K562 (cell line): ENCODE data around the gene MED16. TPM values are rescaled to one million over a fixed set of nuclear protein-coding genes. Genes with fewer than 3 reads are reported as not detected.

Source experiments
- ATAC-seq: fragments of 200-7000 bp; cut with Tn5 transposase; 3 replicates; pipeline ENCODE4 v1.9.1; 2020; ENCODE audit warnings: moderate library complexity
- BruUV-seq: library from RNA; stranded (reverse); fragments of 400-500 nt; replicated peaks from 2 replicates; lab custom pipeline; 2021; lab: Mats Ljungman, UMichigan
- CTCF ChIA-PET: fragments of 300-600 bp; formaldehyde crosslinking; extraction: SDS; loops from one replicate; lab custom pipeline; 2021; ENCODE audit warnings: low intra/inter-chr PET ratio; lab: Yijun Ruan, JAX
- POLR2A ChIA-PET: fragments of 300-600, 350-650 bp; sonication (Branson Sonifier 250); formaldehyde crosslinking; extraction: SDS; loops from one replicate; lab custom pipeline; 2021; ENCODE audit warnings: antibody characterized with exemption, inconsistent platforms; lab: Yijun Ruan, JAX
- DNase-seq, 4 experiments: peaks; one replicate each; pipeline versions ENCODE4 v3.0.0 to v3.0.0-alpha.2; 2011 to 2018; ENCODE audit warnings: low spot score in 3 of 4, mixed read lengths in 3 of 4; ENCODE audit errors: extremely low read depth in 1 of 4
- FAIRE-seq: peaks from 2 replicates; lab custom pipeline; 2011; peaks lifted over from hg19 to GRCh38; lab: Jason Lieb, UNC
- H2AFZ ChIP-seq: 2 replicates; pipeline ENCODE4 v1.6.0; 2011; ENCODE audit warnings: low read depth, low read length, control low read depth, inconsistent platforms
- H3K27ac ChIP-seq: fragments of 200-600 bp; 3 replicates; pipeline ENCODE4 v1.8.0; 2011; ENCODE audit warnings: low read depth, mild to moderate bottlenecking, control low read depth, inconsistent platforms, low read length, moderate library complexity, mixed read lengths; ENCODE audit errors: extremely low read depth
- H3K27me3 ChIP-seq, 2 experiments: fragments of 300-600 bp in 1 of 2; 2 replicates in 1 of 2; 3 replicates in 1 of 2; pipeline versions ENCODE4 v1.6.0 to v1.8.0; 2011; ENCODE audit warnings: inconsistent platforms in 2 of 2, low read length in 2 of 2, mild to moderate bottlenecking in 1 of 2, mixed read lengths in 1 of 2, moderate library complexity in 1 of 2; ENCODE audit not compliant: control insufficient read depth in 2 of 2, insufficient read depth in 2 of 2
- H3K36me3 ChIP-seq: fragments of 300-600 bp; 3 replicates; pipeline ENCODE4 v1.8.0; 2011; ENCODE audit warnings: mild to moderate bottlenecking, low read length, inconsistent platforms; ENCODE audit not compliant: control insufficient read depth, insufficient read depth
- H3K4me1 ChIP-seq, 2 experiments: fragments of 200-600 bp in 1 of 2; replicated peaks in 1 of 2; 2 replicates in 1 of 2; 3 replicates in 1 of 2; pipeline versions ENCODE4 v1.5.1 to v1.8.0; 2011; ENCODE audit warnings: inconsistent platforms in 2 of 2, low read length in 2 of 2, mild to moderate bottlenecking in 1 of 2, mixed read lengths in 1 of 2, moderate library complexity in 1 of 2; ENCODE audit not compliant: control insufficient read depth in 2 of 2, insufficient read depth in 2 of 2
- H3K4me2 ChIP-seq: 2 replicates; pipeline ENCODE4 v1.6.1; 2011; ENCODE audit warnings: low read length, control low read depth, inconsistent platforms, mixed read lengths; ENCODE audit not compliant: insufficient read depth
- H3K4me3 ChIP-seq: fragments of 200-600 bp; sonication (generic), shearing (Covaris generic); 2 replicates; pipeline ENCODE4 v1.5.1; 2016; ENCODE audit warnings: control low read depth, inconsistent platforms
- H3K79me2 ChIP-seq: fragments of 200-600 bp; 3 replicates; pipeline ENCODE4 v1.8.0; 2011; ENCODE audit warnings: low read length, inconsistent platforms; ENCODE audit not compliant: control insufficient read depth, insufficient read depth
- H3K9ac ChIP-seq, 2 experiments: 2 replicates each; pipeline versions ENCODE4 v1.6.0 to v1.6.1; 2011; ENCODE audit warnings: low read depth in 2 of 2, low read length in 2 of 2, control low read depth in 1 of 2, inconsistent platforms in 1 of 2, mild to moderate bottlenecking in 1 of 2, mixed read lengths in 1 of 2; ENCODE audit not compliant: insufficient read depth in 1 of 2
- H3K9me1 ChIP-seq: one replicate; pipeline ENCODE4 v1.6.0; 2011; ENCODE audit warnings: inconsistent platforms, mild to moderate bottlenecking, low read length, moderate library complexity; ENCODE audit not compliant: control insufficient read depth, insufficient read depth
- H3K9me3 ChIP-seq: replicated peaks from 2 replicates; pipeline ENCODE4 v1.5.1; 2011; ENCODE audit warnings: low read depth, low read length, inconsistent platforms; ENCODE audit not compliant: control insufficient read depth, insufficient read depth
- H4K20me1 ChIP-seq: replicated peaks from 2 replicates; pipeline ENCODE4 v1.6.1; 2011; ENCODE audit warnings: low read length, inconsistent platforms, mixed read lengths; ENCODE audit not compliant: control insufficient read depth, insufficient read depth
- HNRNPL ChIP-seq: fragments of 200-400 bp; formaldehyde crosslinking; IDR thresholded peaks from 2 replicates; pipeline ENCODE4 v1.6.1; 2017; ENCODE audit warnings: low read depth, mild to moderate bottlenecking, low read length
- WGBS: fragments of 100-300 bp; shearing (Covaris generic); methylation state at CpG from one replicate; pipeline ENCODE4 v1.1.6; 2016; ENCODE audit warnings: low coverage, mixed read lengths; ENCODE audit not compliant: insufficient coverage; ENCODE audit errors: missing lambda C conversion rate; 5-methylcytosine and 5-hydroxymethylcytosine counted together
- in situ Hi-C: fragments of 300-500 bp; cut with MboI; formaldehyde crosslinking; loops from 4 replicates; pipeline ENCODE4 v1.15.0; 2018; ENCODE audit warnings: inconsistent platforms, mixed read lengths
- intact Hi-C: fragments of 100-400 bp; cut with micrococcal nuclease; formaldehyde crosslinking; loops from 2 replicates; pipeline ENCODE4 v1.14.2; 2022
- polyA plus RNA-seq, 8 experiments: library from polyadenylated mRNA; depleted of rRNA in 4 of 8; stranded (reverse) in 5 of 8; unstranded in 3 of 8; fragments of >200 nt; fragmentation: Nextera tagmentation in 2 of 8; fragmentation: Illumina TruSeq in 1 of 8; extraction: Ambion mirVana in 2 of 8; extraction: Trizol in 1 of 8; gene quantifications; 2 replicates each; pipeline versions ENCODE4 v1.2.1 to v1.2.3, GENCODE V29; 2011 to 2014; ENCODE audit warnings: inconsistent platforms in 1 of 8, missing spikeins in 1 of 8
- total RNA-seq, 7 experiments: library from RNA; depleted of rRNA in 6 of 7; stranded (reverse); fragments of >200 nt in 6 of 7; fragmentation: Illumina TruSeq in 2 of 7; extraction: Trizol in 2 of 7; gene quantifications; 2 replicates each; pipeline versions ENCODE4 v1.2.1 to v1.2.3, GENCODE V29; 2011 to 2021; ENCODE audit warnings: low replicate concordance in 1 of 7
- TF ChIP-seq, protein P1 (sequence below): sonication (generic); formaldehyde crosslinking; IDR thresholded peaks from 2 replicates; pipeline ENCODE4 v1.8.0; 2022; ENCODE audit warnings: mild to moderate bottlenecking, missing genetic modification reagents

The MED16 gene
- total and polyA plus RNA-seq, 9 of the 15 experiments (the other 6 are each of a cell fraction or from before 2014, with no cell fraction given) = 0.89 to 59.9 (median 8.6) TPM

GRCh38 chr19:845707-846521, 47.1 kb downstream of the MED16 start:
- no peaks in the 10 kb centered on the region for H4K20me1 ChIP-seq
- no TSS peak for BruUV-seq
- no peak for FAIRE-seq
- no peak for ATAC-seq
- H3K36me3 ChIP-seq = no peaks in the 10 kb centered on the region
- H3K4me2 ChIP-seq = no peak overlapping the region
- peak overlapping the region in 1 of 2 experiments; percentile 52; a peak in 2 of 4 replicates for H3K9ac ChIP-seq
- H3K27ac ChIP-seq = no peak overlapping the region
- ChIA-PET POLR2A (interaction anchor here (1.1 kb wide), 1 partner anchor 8 kb away, joined by 3 read pairs; no protein-coding TSS in a partner anchor), CTCF (interaction anchor here (0.6 kb wide), 1 partner anchor 76 kb away, joined by 3 read pairs; no protein-coding TSS in a partner anchor)
- no peaks in the 10 kb centered on the region for H3K79me2 ChIP-seq
- peaks cover 11 to 51% of the 10 kb centered on the region in 2 experiments for H3K4me1 ChIP-seq
- 50% methylated on average over 21 of the region's 37 CpGs for WGBS
- intact Hi-C loops = no loop called here
- H3K4me3 ChIP-seq = no peak overlapping the region
- TF ChIP-seq HNRNPL = peak; percentile 62; the same call in 1 of the 2 replicates
- TF ChIP-seq, protein P1, sequence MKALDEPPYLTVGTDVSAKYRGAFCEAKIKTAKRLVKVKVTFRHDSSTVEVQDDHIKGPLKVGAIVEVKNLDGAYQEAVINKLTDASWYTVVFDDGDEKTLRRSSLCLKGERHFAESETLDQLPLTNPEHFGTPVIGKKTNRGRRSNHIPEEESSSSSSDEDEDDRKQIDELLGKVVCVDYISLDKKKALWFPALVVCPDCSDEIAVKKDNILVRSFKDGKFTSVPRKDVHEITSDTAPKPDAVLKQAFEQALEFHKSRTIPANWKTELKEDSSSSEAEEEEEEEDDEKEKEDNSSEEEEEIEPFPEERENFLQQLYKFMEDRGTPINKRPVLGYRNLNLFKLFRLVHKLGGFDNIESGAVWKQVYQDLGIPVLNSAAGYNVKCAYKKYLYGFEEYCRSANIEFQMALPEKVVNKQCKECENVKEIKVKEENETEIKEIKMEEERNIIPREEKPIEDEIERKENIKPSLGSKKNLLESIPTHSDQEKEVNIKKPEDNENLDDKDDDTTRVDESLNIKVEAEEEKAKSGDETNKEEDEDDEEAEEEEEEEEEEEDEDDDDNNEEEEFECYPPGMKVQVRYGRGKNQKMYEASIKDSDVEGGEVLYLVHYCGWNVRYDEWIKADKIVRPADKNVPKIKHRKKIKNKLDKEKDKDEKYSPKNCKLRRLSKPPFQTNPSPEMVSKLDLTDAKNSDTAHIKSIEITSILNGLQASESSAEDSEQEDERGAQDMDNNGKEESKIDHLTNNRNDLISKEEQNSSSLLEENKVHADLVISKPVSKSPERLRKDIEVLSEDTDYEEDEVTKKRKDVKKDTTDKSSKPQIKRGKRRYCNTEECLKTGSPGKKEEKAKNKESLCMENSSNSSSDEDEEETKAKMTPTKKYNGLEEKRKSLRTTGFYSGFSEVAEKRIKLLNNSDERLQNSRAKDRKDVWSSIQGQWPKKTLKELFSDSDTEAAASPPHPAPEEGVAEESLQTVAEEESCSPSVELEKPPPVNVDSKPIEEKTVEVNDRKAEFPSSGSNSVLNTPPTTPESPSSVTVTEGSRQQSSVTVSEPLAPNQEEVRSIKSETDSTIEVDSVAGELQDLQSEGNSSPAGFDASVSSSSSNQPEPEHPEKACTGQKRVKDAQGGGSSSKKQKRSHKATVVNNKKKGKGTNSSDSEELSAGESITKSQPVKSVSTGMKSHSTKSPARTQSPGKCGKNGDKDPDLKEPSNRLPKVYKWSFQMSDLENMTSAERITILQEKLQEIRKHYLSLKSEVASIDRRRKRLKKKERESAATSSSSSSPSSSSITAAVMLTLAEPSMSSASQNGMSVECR (CRISPR knock-in tag) = no peak
- H3K9me3 ChIP-seq = no peaks in the 10 kb centered on the region
- no peaks in the 10 kb centered on the region for H3K27me3 ChIP-seq
- no peaks in the 10 kb centered on the region for H3K9me1 ChIP-seq
- no peak for DNase-seq
- in situ Hi-C loops = no loop called here
- no peak overlapping the region for H2AFZ ChIP-seq
